GM21723 (cell line): ENCODE data around the gene MYCBPAP.

ENCODE experiments used
- ATAC-seq: cut with Tn5 transposase; IDR thresholded peaks from one replicate; pipeline ENCODE4 v1.9.1; 2021; ENCODE audit warnings: mild to moderate bottlenecking, moderate library complexity; ENCODE audit not compliant: unreplicated experiment

The MYCBPAP gene

GRCh38 chr17:50569592-50569991 is 61.4 kb downstream of the MYCBPAP start:
- ATAC-seq = no peak

DNA sequence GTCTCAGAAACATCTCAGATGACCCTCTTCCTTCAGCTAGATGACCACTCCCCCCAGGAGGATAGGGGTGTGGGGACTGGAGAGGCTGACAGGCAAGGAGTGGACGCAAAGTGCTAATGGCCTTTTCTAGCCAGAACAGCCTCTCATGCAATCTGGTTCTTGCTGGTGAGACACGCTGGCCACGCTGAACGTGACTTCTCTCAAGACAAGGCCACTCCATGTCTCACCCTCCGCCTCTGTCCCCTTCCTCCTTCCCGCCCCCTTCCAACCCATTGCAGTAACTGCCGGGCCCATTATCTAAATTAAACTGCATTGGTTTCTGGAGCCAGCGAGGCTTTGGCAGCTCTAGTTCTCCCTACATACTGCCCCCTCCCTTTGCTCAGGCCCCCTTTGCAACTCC is 61.8 kb downstream of the MYCBPAP start:
- ATAC-seq = no peak

- ATAC-seq = no peak
These were observed 62.3 kb downstream of the MYCBPAP start for GRCh38 chr17:50570528-50570927.

GRCh38 chr17:50571681-50572080 is 63.4 kb downstream of the MYCBPAP start:
- no peak for ATAC-seq

DNA sequence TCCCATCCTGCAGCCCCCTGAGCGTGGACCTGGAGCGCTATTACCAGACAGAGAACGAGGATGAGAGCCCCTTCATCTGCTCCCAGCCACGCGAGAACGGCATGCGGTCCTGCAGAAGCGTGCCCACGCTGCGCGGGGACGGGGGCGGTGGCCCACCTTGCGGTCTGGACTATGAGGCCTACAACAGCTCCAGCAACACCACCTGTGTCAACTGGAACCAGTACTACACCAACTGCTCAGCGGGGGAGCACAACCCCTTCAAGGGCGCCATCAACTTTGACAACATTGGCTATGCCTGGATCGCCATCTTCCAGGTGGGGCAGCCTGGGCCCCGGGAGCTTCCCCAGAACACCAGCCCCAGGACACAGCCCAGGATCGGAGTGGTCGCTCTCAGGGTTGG is 64.3 kb downstream of the MYCBPAP start:
- no peak for ATAC-seq

GRCh38 chr17:50573866-50574611 is 65.8 kb downstream of the MYCBPAP start:
- no peak for ATAC-seq

DNA sequence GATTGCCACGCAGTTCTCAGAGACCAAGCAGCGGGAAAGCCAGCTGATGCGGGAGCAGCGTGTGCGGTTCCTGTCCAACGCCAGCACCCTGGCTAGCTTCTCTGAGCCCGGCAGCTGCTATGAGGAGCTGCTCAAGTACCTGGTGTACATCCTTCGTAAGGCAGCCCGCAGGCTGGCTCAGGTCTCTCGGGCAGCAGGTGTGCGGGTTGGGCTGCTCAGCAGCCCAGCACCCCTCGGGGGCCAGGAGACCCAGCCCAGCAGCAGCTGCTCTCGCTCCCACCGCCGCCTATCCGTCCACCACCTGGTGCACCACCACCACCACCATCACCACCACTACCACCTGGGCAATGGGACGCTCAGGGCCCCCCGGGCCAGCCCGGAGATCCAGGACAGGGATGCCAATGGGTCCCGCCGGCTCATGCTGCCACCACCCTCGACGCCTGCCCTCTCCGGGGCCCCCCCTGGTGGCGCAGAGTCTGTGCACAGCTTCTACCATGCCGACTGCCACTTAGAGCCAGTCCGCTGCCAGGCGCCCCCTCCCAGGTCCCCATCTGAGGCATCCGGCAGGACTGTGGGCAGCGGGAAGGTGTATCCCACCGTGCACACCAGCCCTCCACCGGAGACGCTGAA is 67.5 kb downstream of the MYCBPAP start:
- ATAC-seq = no peak

- ATAC-seq = no peak
These were observed 68.6 kb downstream of the MYCBPAP start for GRCh38 chr17:50576864-50577263.

GRCh38 chr17:50577451-50577954 is 69.3 kb downstream of the MYCBPAP start:
- ATAC-seq = no peak

GRCh38 chr17:50578173-50578572 is 69.9 kb downstream of the MYCBPAP start:
- no peak for ATAC-seq

- ATAC-seq = no peak
These were observed 71.2 kb downstream of the MYCBPAP start for GRCh38 chr17:50579399-50579798.

DNA sequence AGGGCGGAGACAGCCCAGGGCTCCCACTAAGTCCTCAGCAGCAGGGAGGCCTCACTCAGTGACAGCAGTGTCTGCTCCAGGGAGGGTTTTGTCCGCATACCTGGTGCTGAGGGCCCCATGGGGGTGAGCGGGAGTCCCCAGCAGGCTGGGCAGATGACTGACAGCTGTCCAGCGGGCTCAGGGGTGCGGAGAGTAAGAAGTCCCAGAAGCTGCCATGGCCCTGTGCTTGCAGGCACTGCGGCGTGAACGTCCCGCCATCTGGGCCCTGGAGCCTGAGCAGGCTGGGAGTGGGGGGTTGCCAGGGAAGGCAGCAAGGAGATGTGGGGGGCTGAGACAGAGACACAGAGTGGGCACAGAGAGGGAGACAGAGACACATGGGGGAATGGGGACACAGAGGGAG is 72.4 kb downstream of the MYCBPAP start:
- ATAC-seq = no peak
